Measurements from ENCODE around the gene ERBB2. TPM values are rescaled to one million over a fixed set of nuclear protein-coding genes. Genes with fewer than 3 reads are reported as not detected.

Gene ERBB2
- total and polyA plus RNA-seq, 9 of the 15 experiments (the other 6 are each of a cell fraction or from before 2014, with no cell fraction given), result 0.74 to 5.6 (median 3.3) TPM

- TF ChIP-seq SIN3B (IDR thresholded peaks at IDR 0.05; ENCODE audit: low read depth), result no peak
- TF ChIP-seq ZNF143 (CRISPR knock-in tag; IDR thresholded peaks at IDR 0.05), result no peak
- TF ChIP-seq KDM5B (IDR thresholded peaks at IDR 0.05; ENCODE audit: insufficient replicate concordance, low read depth, low read length), result no peak
- peak; percentile 46 for TF ChIP-seq TAF1 (IDR thresholded peaks at IDR 0.05; ENCODE audit: control insufficient read depth, extremely low read depth, insufficient read depth, low read length, severe bottlenecking)
- TF ChIP-seq THRB (CRISPR knock-in tag; conservative IDR thresholded peaks at IDR 0.05), result no peak
- TF ChIP-seq ZNF124 (CRISPR knock-in tag; IDR thresholded peaks at IDR 0.05), result no peak
- TF ChIP-seq LEF1 (IDR thresholded peaks at IDR 0.05), result peak; percentile 73
- peak; percentile 74; the same call in 1 of the 2 replicates for TF ChIP-seq ZNF584 (CRISPR knock-in tag; IDR thresholded peaks at IDR 0.05; ENCODE audit: low read depth)
- TF ChIP-seq RBBP5 (IDR thresholded peaks at IDR 0.05; ENCODE audit: borderline replicate concordance, insufficient read depth, low read length, poor library complexity, severe bottlenecking), result peak; percentile 43
- TF ChIP-seq CHCHD3 (CRISPR knock-in tag; IDR thresholded peaks at IDR 0.05), result no peak
- TF ChIP-seq, protein P1, sequence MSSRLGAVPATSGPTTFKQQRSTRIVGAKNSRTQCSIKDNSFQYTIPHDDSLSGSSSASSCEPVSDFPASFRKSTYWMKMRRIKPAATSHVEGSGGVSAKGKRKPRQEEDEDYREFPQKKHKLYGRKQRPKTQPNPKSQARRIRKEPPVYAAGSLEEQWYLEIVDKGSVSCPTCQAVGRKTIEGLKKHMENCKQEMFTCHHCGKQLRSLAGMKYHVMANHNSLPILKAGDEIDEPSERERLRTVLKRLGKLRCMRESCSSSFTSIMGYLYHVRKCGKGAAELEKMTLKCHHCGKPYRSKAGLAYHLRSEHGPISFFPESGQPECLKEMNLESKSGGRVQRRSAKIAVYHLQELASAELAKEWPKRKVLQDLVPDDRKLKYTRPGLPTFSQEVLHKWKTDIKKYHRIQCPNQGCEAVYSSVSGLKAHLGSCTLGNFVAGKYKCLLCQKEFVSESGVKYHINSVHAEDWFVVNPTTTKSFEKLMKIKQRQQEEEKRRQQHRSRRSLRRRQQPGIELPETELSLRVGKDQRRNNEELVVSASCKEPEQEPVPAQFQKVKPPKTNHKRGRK (tag; IDR thresholded peaks at IDR 0.05), result no peak
- no peak for TF ChIP-seq MYBL2 (IDR thresholded peaks at IDR 0.05; ENCODE audit: low read depth)
- no peak for TF ChIP-seq MYBL2 (CRISPR knock-in tag; IDR thresholded peaks at IDR 0.05; ENCODE audit: borderline replicate concordance)
- TF ChIP-seq TBP (optimal IDR thresholded peaks at IDR 0.05; ENCODE audit: low read depth, low read length), result no peak
- no peak for TF ChIP-seq WHSC1 (IDR thresholded peaks at IDR 0.05; ENCODE audit: low read length)
- no peak for TF ChIP-seq ZNF165 (CRISPR knock-in tag; IDR thresholded peaks at IDR 0.05; ENCODE audit: borderline replicate concordance)
- TF ChIP-seq, protein P2, sequence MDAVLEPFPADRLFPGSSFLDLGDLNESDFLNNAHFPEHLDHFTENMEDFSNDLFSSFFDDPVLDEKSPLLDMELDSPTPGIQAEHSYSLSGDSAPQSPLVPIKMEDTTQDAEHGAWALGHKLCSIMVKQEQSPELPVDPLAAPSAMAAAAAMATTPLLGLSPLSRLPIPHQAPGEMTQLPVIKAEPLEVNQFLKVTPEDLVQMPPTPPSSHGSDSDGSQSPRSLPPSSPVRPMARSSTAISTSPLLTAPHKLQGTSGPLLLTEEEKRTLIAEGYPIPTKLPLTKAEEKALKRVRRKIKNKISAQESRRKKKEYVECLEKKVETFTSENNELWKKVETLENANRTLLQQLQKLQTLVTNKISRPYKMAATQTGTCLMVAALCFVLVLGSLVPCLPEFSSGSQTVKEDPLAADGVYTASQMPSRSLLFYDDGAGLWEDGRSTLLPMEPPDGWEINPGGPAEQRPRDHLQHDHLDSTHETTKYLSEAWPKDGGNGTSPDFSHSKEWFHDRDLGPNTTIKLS (IDR thresholded peaks at IDR 0.05; ENCODE audit: borderline replicate concordance, low read depth), result peak; percentile 71; the same call in 1 of the 2 replicates
- TF ChIP-seq NCOA2 (IDR thresholded peaks at IDR 0.05; ENCODE audit: partially characterized antibody in 2 of 2), result no peak
- TF ChIP-seq PHF20 (IDR thresholded peaks at IDR 0.05; ENCODE audit: partially characterized antibody), result no peak
- no peak for TF ChIP-seq RFX5 (IDR thresholded peaks at IDR 0.05; ENCODE audit: low read depth, low read length)
- TF ChIP-seq, protein P3, sequence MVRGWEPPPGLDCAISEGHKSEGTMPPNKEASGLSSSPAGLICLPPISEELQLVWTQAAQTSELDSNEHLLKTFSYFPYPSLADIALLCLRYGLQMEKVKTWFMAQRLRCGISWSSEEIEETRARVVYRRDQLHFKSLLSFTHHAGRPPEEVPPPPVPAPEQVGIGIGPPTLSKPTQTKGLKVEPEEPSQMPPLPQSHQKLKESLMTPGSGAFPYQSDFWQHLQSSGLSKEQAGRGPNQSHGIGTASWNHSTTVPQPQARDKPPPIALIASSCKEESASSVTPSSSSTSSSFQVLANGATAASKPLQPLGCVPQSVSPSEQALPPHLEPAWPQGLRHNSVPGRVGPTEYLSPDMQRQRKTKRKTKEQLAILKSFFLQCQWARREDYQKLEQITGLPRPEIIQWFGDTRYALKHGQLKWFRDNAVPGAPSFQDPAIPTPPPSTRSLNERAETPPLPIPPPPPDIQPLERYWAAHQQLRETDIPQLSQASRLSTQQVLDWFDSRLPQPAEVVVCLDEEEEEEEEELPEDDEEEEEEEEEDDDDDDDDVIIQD (CRISPR knock-in tag; IDR thresholded peaks at IDR 0.05), result no peak
- TF ChIP-seq RBM17 (IDR thresholded peaks at IDR 0.05; ENCODE audit: borderline replicate concordance, low read depth, low read length), result no peak
- no peak for TF ChIP-seq MIER1 (IDR thresholded peaks at IDR 0.05; ENCODE audit: low read depth)
Measured at GRCh38 chr17:39650121-39650579, 49.7 kb upstream of the ERBB2 start (continued).
